Testis (tissue), 2 donors: ENCODE results near the gene GLRX5.

Experiments used
- CTCF ChIP-seq, 3 experiments: fragments of 450-650 bp in 2 of 3; fragments of 200-600 bp in 1 of 3; sonication (generic) in 1 of 3; IDR thresholded peaks; one replicate each; pipeline ENCODE4 v1.5.1; 2016 to 2019; ENCODE audit warnings: antibody characterized with exemption in 3 of 3, mild to moderate bottlenecking in 2 of 3, moderate library complexity in 1 of 3
- POLR2A ChIP-seq: fragments of 450-650 bp; IDR thresholded peaks from one replicate; pipeline ENCODE4 v1.6.1; 2017; ENCODE audit warnings: antibody characterized with exemption, mild to moderate bottlenecking, moderate library complexity

- no peak for TF ChIP-seq CTCF (IDR thresholded peaks at IDR 0.05)
- TF ChIP-seq POLR2A = no peak
Observed at GRCh38 chr14:95497561-95498011, 37.3 kb upstream of the GLRX5 start.
